IPS-15b (cell line): ENCODE results near the gene CYTH2.

Experiments used
- H3K27me3 ChIP-seq: one replicate; pipeline ENCODE4 v1.6.1; 2013; ENCODE audit warnings: low read length; ENCODE audit not compliant: control insufficient read depth, insufficient read depth
- H3K36me3 ChIP-seq: one replicate; pipeline ENCODE4 v1.6.1; 2013; ENCODE audit warnings: low read length; ENCODE audit not compliant: control insufficient read depth, insufficient read depth
- H3K4me1 ChIP-seq: one replicate; pipeline ENCODE4 v1.6.1; 2013; ENCODE audit warnings: mild to moderate bottlenecking, low read length; ENCODE audit not compliant: control insufficient read depth, insufficient read depth
- H3K4me3 ChIP-seq: one replicate; pipeline ENCODE4 v1.5.1; 2013; ENCODE audit warnings: low read depth, low read length
- H3K9ac ChIP-seq: one replicate; pipeline ENCODE4 v1.6.1; 2013; ENCODE audit warnings: low read depth, mild to moderate bottlenecking, low read length
- H3K9me3 ChIP-seq: one replicate; pipeline ENCODE4 v1.6.1; 2013; ENCODE audit warnings: mild to moderate bottlenecking, low read length; ENCODE audit not compliant: control insufficient read depth, insufficient read depth

CYTH2 gene, protein sequence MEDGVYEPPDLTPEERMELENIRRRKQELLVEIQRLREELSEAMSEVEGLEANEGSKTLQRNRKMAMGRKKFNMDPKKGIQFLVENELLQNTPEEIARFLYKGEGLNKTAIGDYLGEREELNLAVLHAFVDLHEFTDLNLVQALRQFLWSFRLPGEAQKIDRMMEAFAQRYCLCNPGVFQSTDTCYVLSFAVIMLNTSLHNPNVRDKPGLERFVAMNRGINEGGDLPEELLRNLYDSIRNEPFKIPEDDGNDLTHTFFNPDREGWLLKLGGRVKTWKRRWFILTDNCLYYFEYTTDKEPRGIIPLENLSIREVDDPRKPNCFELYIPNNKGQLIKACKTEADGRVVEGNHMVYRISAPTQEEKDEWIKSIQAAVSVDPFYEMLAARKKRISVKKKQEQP

DNA sequence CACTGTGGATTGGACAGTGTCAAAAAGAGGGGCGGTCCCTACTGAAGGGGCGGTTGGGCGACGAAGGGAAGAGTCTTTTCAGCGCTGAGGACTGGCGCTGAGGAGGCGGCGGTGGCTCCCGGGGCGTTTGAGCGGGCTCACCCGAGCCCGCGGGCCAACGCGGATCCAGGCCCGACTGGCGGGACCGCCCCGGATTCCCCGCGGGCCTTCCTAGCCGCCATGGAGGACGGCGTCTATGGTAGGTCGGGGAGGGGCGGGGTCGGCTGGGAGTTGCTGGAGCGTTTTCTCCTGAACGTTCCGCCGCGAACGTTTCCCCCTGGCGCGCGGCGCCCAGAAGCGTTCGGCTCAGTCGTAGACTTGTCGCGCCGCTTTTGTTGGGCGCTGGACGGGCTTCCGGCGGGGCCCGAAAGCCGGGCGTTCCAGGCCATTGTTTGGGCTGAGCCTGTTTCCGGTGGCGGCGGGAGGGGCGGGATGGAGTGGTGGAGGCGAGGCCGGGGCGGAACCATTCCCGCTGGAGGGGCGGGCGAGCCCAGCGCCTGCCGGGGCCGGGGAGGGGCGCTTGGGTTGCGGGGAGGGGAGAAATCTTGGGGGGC is at the start of gene CYTH2:
Gene CYTH2 (plus strand): TSS at position 81 of the 593 bp plus-strand sequence. CDS start 139 bp downstream, at position 220.
- Histone ChIP-seq H3K9me3 (no peaks in the 10 kb centered on the region), H3K9ac (peak within 1 kb of the TSS; percentile 92), H3K36me3 (peaks cover 39% of the 10 kb centered on the region)

GRCh38 chr19:48421548-48421947 is 47.6 kb upstream of the CYTH2 start:
- Histone ChIP-seq H3K4me1 (peaks cover 2% of the 10 kb centered on the region), H3K4me3 (no peak overlapping the region), H3K9me3 (no peaks in the 10 kb centered on the region), H3K27me3 (no peaks in the 10 kb centered on the region), H3K36me3 (peaks cover 11% of the 10 kb centered on the region), H3K9ac (no peak overlapping the region)

More for the DNA sequence above, at the start of gene CYTH2:
- Histone ChIP-seq H3K4me1 (peaks cover 2% of the 10 kb centered on the region), H3K27me3 (no peaks in the 10 kb centered on the region), H3K4me3 (peak within 1 kb of the TSS; percentile 85)

- Histone ChIP-seq H3K9ac (no peak overlapping the region), H3K27me3 (no peaks in the 10 kb centered on the region), H3K4me1 (peaks cover 2% of the 10 kb centered on the region), H3K9me3 (no peaks in the 10 kb centered on the region), H3K36me3 (peaks cover 5% of the 10 kb centered on the region), H3K4me3 (no peak overlapping the region)
Observed at GRCh38 chr19:48424694-48425219, 44.4 kb upstream of the CYTH2 start.

GRCh38 chr19:48428670-48429069 is 40.5 kb upstream of the CYTH2 start:
- Histone ChIP-seq H3K36me3 (no peaks in the 10 kb centered on the region), H3K4me3 (no peak overlapping the region), H3K4me1 (peaks cover 2% of the 10 kb centered on the region), H3K9me3 (no peaks in the 10 kb centered on the region), H3K27me3 (no peaks in the 10 kb centered on the region), H3K9ac (no peak overlapping the region)

GRCh38 chr19:48433337-48433736 is 35.8 kb upstream of the CYTH2 start:
- Histone ChIP-seq H3K36me3 (no peaks in the 10 kb centered on the region), H3K9ac (no peak overlapping the region), H3K27me3 (no peaks in the 10 kb centered on the region), H3K4me1 (peaks cover 2% of the 10 kb centered on the region), H3K4me3 (no peak overlapping the region), H3K9me3 (no peaks in the 10 kb centered on the region)

GRCh38 chr19:48436586-48436985 is 32.6 kb upstream of the CYTH2 start:
- peaks cover 2% of the 10 kb centered on the region for H3K4me1 ChIP-seq

DNA sequence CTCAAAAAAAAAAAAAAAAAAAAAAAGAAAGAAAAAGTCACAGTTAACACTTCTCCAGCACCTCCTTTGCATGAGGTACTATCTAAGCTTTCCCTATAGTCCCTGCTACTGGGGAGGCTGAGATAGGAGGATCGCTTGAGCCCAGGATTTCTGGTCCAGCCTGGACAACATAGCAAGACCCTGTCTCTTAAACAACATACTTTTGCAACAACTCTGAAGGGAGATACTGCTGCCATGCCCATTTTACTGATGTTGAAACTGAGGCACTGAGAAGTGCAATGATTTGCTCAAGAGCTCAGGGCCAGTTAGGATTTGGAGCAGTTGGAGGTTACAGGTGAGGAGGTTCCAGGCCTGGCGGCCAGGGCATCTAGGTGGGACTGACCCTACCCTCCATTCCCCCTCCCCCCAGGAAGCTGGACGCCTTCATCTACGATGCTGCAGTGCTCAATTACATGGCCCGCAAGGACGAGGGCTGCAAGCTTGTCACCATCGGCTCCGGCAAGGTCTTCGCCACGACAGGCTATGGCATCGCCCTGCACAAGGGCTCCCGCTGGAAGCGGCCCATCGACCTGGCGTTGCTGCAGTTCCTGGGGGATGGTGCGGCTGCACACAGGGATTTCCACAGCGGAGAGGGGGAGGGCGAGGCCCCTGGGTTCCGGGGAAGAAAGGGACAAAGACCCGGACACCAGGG is 27.7 kb upstream of the CYTH2 start:
- Histone ChIP-seq H3K9me3 (no peaks in the 10 kb centered on the region), H3K4me3 (no peak overlapping the region), H3K9ac (no peak overlapping the region), H3K27me3 (no peaks in the 10 kb centered on the region), H3K36me3 (no peaks in the 10 kb centered on the region), H3K4me1 (peaks cover 7% of the 10 kb centered on the region)

More at GRCh38 chr19:48436586-48436985, 32.6 kb upstream of the CYTH2 start:
- Histone ChIP-seq H3K27me3 (no peaks in the 10 kb centered on the region), H3K9ac (no peak overlapping the region), H3K9me3 (no peaks in the 10 kb centered on the region), H3K4me3 (no peak overlapping the region), H3K36me3 (no peaks in the 10 kb centered on the region)

GRCh38 chr19:48442116-48443035 is 26.8 kb upstream of the CYTH2 start:
- H3K9me3 ChIP-seq, result no peaks in the 10 kb centered on the region
- no peak overlapping the region for H3K4me3 ChIP-seq
- H3K4me1 ChIP-seq, result peaks cover 5% of the 10 kb centered on the region

GRCh38 chr19:48443256-48443655 is 25.9 kb upstream of the CYTH2 start:
- Histone ChIP-seq H3K9me3 (no peaks in the 10 kb centered on the region), H3K36me3 (peaks cover under 1% of the 10 kb centered on the region), H3K4me3 (no peak overlapping the region)

More at GRCh38 chr19:48442116-48443035, 26.8 kb upstream of the CYTH2 start:
- no peak overlapping the region for H3K9ac ChIP-seq
- H3K27me3 ChIP-seq, result no peaks in the 10 kb centered on the region
- no peaks in the 10 kb centered on the region for H3K36me3 ChIP-seq

GRCh38 chr19:48443731-48444128 is 25.4 kb upstream of the CYTH2 start:
- no peak overlapping the region for H3K9ac ChIP-seq
- peaks cover 4% of the 10 kb centered on the region for H3K4me1 ChIP-seq
- H3K27me3 ChIP-seq, result no peaks in the 10 kb centered on the region
- peak overlapping the region; percentile 16 for H3K4me3 ChIP-seq
- peaks cover 5% of the 10 kb centered on the region for H3K36me3 ChIP-seq
- H3K9me3 ChIP-seq, result no peaks in the 10 kb centered on the region

More at GRCh38 chr19:48443256-48443655, 25.9 kb upstream of the CYTH2 start:
- no peak overlapping the region for H3K9ac ChIP-seq
- H3K4me1 ChIP-seq, result peaks cover 4% of the 10 kb centered on the region
- no peaks in the 10 kb centered on the region for H3K27me3 ChIP-seq
